Smooth muscle cell (in vitro differentiated cells): ENCODE results near the gene GOLGA6L9. TPM values are rescaled to one million over a fixed set of nuclear protein-coding genes. Genes with fewer than 3 reads are reported as not detected.
"Not testable (repeated sequence)": the region's sequence is repeated elsewhere in the genome, so short reads cannot be mapped to it uniquely, and the experiment has no call there.

Source experiments
- DNase-seq: peaks from one replicate; lab custom pipeline; 2025; ENCODE audit not compliant: unreplicated experiment; lab: John Stamatoyannopoulos, UW
- H2AFZ ChIP-seq: fragments of 200-600 bp; sonication (generic); 2 replicates; pipeline ENCODE4 v1.6.0; 2016; ENCODE audit warnings: antibody characterized with exemption, low read depth, mild to moderate bottlenecking
- H3F3A ChIP-seq: fragments of 200-600 bp; sonication (generic); 2 replicates; pipeline ENCODE4 v1.6.0; 2017; ENCODE audit warnings: antibody characterized with exemption, low read depth
- H3K27ac ChIP-seq: fragments of 200-600 bp; sonication (generic); 2 replicates; pipeline ENCODE4 v1.5.1; 2016; ENCODE audit warnings: low read depth, mild to moderate bottlenecking
- H3K27me3 ChIP-seq: fragments of 200-600 bp; sonication (generic); 2 replicates; pipeline ENCODE4 v1.6.1; 2016; ENCODE audit warnings: low read depth, mild to moderate bottlenecking
- H3K36me3 ChIP-seq: fragments of 200-600 bp; sonication (generic); 2 replicates; pipeline ENCODE4 v1.5.1; 2016; ENCODE audit warnings: low read depth
- H3K4me1 ChIP-seq: fragments of 200-600 bp; sonication (generic); 2 replicates; pipeline ENCODE4 v1.5.1; 2016; ENCODE audit warnings: low read depth
- H3K4me2 ChIP-seq: fragments of 200-600 bp; sonication (generic); 2 replicates; pipeline ENCODE4 v1.6.0; 2016; ENCODE audit warnings: mild to moderate bottlenecking
- H3K4me3 ChIP-seq: fragments of 200-600 bp; sonication (generic); 2 replicates; pipeline ENCODE4 v1.5.1; 2016; ENCODE audit warnings: mild to moderate bottlenecking
- H3K79me2 ChIP-seq: fragments of 200-600 bp; sonication (generic); 2 replicates; pipeline ENCODE4 v1.6.0; 2016; ENCODE audit warnings: low read depth, mild to moderate bottlenecking
- H3K9ac ChIP-seq: fragments of 200-600 bp; sonication (generic); 2 replicates; pipeline ENCODE4 v1.6.0; 2016; ENCODE audit warnings: low read depth
- H3K9me3 ChIP-seq: fragments of 200-600 bp; sonication (generic); replicated peaks from 2 replicates; pipeline ENCODE4 v1.5.1; 2016; ENCODE audit warnings: low read depth
- H4K20me1 ChIP-seq: fragments of 200-600 bp; sonication (generic); 2 replicates; pipeline ENCODE4 v1.6.0; 2016; ENCODE audit warnings: low read depth
- WGBS: methylation state at CpG from one replicate; pipeline ENCODE4 v1.1.7; 2016; ENCODE audit warnings: low lambda C conversion rate; 5-methylcytosine and 5-hydroxymethylcytosine counted together
- polyA plus RNA-seq: library from polyadenylated mRNA; unstranded; fragments of >200 nt; fragmentation: Nextera tagmentation; extraction: Ambion mirVana; gene quantifications from 2 replicates; pipeline ENCODE4 v1.2.1, GENCODE V29; 2016
- total RNA-seq: library from RNA; depleted of rRNA; stranded (reverse); fragments of >200 nt; gene quantifications from 2 replicates; pipeline ENCODE4 v1.2.3, GENCODE V29; 2014

The GOLGA6L9 gene
- total and polyA plus RNA-seq, 2 experiments from 2014 or later, result 1.8 to 5.3 TPM

DNA sequence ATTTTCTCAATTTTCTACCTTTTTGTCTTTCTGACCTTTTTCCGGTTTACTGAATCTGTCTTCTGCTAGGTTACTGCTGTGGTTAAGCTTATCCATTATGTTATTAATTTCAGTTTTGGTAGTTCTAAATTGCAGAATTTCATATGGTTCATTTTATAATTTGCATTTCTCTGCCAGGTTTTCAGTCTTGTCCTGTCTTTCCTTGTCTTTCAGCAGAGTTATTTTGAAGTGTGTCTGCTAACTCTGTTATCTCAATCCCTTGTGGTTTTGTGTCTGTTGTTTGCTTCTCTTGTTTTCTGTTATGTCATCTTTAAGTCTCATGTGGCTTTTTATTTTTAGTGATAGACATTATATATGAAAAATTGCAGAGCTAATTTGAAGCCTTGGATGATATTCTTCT lies 18.0 kb upstream of the GOLGA6L9 start:
- WGBS, result 94% methylated on average over 1 of the region's 1 CpG
- not testable (repeated sequence) for H3K79me2 ChIP-seq

GRCh38 chr15:82414525-82415191 lies 15.0 kb upstream of the GOLGA6L9 start:
- not testable (repeated sequence) for H3K4me2 ChIP-seq, H3K4me3 ChIP-seq, DNase-seq, H4K20me1 ChIP-seq, H3K79me2 ChIP-seq, H3K36me3 ChIP-seq, H3K9me3 ChIP-seq, H3K27me3 ChIP-seq, H3K9ac ChIP-seq, H3K27ac ChIP-seq, H3F3A ChIP-seq, H2AFZ ChIP-seq, H3K4me1 ChIP-seq
- 92% methylated on average over 6 of the region's 6 CpGs for WGBS

More for the DNA sequence above, 18.0 kb upstream of the GOLGA6L9 start:
- H4K20me1 ChIP-seq, H3K27me3 ChIP-seq, H3K4me3 ChIP-seq, DNase-seq, H3K9me3 ChIP-seq, H3K4me1 ChIP-seq, H2AFZ ChIP-seq, H3K36me3 ChIP-seq, H3F3A ChIP-seq, H3K9ac ChIP-seq: not testable (repeated sequence)
- Histone ChIP-seq H3K4me2 (peak overlapping the region; percentile 47), H3K27ac (peak overlapping the region; percentile 54)

DNA sequence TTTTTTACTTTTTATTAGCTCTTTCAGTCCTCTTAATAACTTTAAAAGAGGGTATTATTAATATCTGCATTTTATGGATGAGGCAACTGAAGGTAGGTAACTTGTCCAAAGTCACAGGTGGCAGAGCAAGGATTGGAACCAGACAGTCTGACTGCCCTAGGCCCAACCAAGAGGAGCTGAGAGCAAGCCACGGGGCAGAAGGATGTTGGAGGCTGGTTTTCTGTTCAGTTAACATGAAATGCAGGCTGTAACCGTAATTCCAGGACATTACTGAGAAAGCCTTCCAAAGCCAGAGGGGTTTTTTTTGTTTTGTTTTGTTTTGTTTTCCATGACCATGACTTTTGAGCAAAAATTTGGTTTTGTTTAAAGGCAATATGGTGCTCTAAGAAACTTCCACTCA lies 9.1 kb upstream of the GOLGA6L9 start:
- not testable (repeated sequence) for H3K79me2 ChIP-seq, H3K36me3 ChIP-seq, H2AFZ ChIP-seq, H3F3A ChIP-seq, DNase-seq, H3K4me1 ChIP-seq, H3K27me3 ChIP-seq, H3K4me2 ChIP-seq, H3K9ac ChIP-seq, H4K20me1 ChIP-seq, H3K4me3 ChIP-seq, H3K9me3 ChIP-seq
- 55% methylated on average over 2 of the region's 2 CpGs for WGBS
- H3K27ac ChIP-seq, result peak overlapping the region; percentile 84

- H3K36me3 ChIP-seq, H3F3A ChIP-seq, H3K9me3 ChIP-seq, H4K20me1 ChIP-seq, DNase-seq, H3K27me3 ChIP-seq, H3K27ac ChIP-seq, H3K4me3 ChIP-seq, H2AFZ ChIP-seq, H3K79me2 ChIP-seq, H3K4me2 ChIP-seq, H3K4me1 ChIP-seq, H3K9ac ChIP-seq: not testable (repeated sequence)
- no CpG with 5 or more reads among the region's 1 CpG for WGBS
These were observed 8.7 kb upstream of the GOLGA6L9 start for GRCh38 chr15:82420966-82421365.

DNA sequence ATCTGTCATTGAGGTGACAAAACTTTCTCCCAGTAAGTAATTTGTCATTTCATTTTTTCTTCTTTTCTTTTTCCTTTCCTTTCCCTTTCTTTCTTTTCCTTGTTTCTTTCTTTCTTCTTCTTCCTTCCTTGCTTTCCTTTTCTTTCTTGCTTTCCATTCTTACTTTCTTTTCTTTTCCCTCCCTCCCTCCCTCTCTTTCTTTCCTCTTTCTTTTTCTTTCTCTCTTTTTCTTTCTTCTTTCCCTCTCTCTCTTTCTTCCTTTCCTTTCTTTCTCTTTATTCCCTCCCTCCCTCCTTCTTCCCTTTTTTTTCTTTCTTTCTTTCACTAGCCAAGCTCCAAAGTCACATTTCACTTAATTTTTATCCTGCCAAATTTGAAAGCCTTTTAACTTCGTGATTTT lies 2.5 kb upstream of the GOLGA6L9 start:
- not testable (repeated sequence) for H3K27me3 ChIP-seq, H3K9ac ChIP-seq, H3K27ac ChIP-seq, H4K20me1 ChIP-seq, H2AFZ ChIP-seq, H3K79me2 ChIP-seq, H3F3A ChIP-seq, DNase-seq, H3K4me1 ChIP-seq, H3K4me3 ChIP-seq, H3K9me3 ChIP-seq, H3K4me2 ChIP-seq, H3K36me3 ChIP-seq
- 65% methylated on average over 1 of the region's 1 CpG for WGBS

- not testable (repeated sequence) for H3F3A ChIP-seq, H4K20me1 ChIP-seq, H3K9me3 ChIP-seq, H3K36me3 ChIP-seq, H3K27ac ChIP-seq, H3K79me2 ChIP-seq, H3K27me3 ChIP-seq, H2AFZ ChIP-seq, H3K4me1 ChIP-seq, DNase-seq, H3K9ac ChIP-seq
- peak overlapping the region; percentile 44 for H3K4me3 ChIP-seq
- 2% methylated on average over 15 of the region's 32 CpGs for WGBS
- peak overlapping the region; percentile 75 for H3K4me2 ChIP-seq
These were observed 15.8 kb downstream of the GOLGA6L9 start for GRCh38 chr15:82445420-82445819.

DNA sequence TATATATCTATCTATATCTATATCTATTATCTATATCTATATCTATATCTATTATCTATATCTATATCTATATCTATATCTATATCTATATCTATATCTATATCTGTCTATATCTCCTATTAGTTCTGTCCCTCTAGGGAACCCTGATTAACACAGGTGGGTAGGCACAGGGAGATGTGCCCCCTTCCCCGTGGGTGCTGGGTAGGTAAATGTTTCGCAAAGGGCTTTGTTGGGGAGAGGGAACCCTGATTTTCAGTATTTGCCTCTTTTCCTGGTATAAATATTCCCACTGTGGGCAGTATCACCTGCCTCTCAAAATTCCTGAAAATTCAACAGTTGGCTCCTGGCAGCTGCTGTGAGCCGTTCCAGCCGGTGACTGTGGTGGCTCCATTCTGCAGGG lies 27.7 kb downstream of the GOLGA6L9 start:
- H3F3A ChIP-seq, result not testable (repeated sequence)
- WGBS, result 97% methylated on average over 3 of the region's 4 CpGs

GRCh38 chr15:82465629-82466028 lies 36.0 kb downstream of the GOLGA6L9 start:
- not testable (repeated sequence) for H3K27ac ChIP-seq, H3K9ac ChIP-seq, H3K9me3 ChIP-seq, H3K4me3 ChIP-seq, H3K4me1 ChIP-seq, H3K27me3 ChIP-seq, H4K20me1 ChIP-seq, H3K79me2 ChIP-seq, H3F3A ChIP-seq, H3K36me3 ChIP-seq, H2AFZ ChIP-seq, DNase-seq, H3K4me2 ChIP-seq
- WGBS, result no CpG with 5 or more reads among the region's 5 CpGs

More for the DNA sequence above, 27.7 kb downstream of the GOLGA6L9 start:
- not testable (repeated sequence) for H4K20me1 ChIP-seq, H3K4me3 ChIP-seq, H3K27me3 ChIP-seq, H2AFZ ChIP-seq, H3K36me3 ChIP-seq, H3K9me3 ChIP-seq, H3K4me1 ChIP-seq, H3K4me2 ChIP-seq, H3K27ac ChIP-seq, H3K9ac ChIP-seq, DNase-seq, H3K79me2 ChIP-seq
